ENCODE results near the gene LAMC3.
A peak's percentile ranks its signal among the peaks of the same experiment; 100 is the strongest.
"Not testable (repeated sequence)": the region's sequence is repeated elsewhere in the genome, so short reads cannot be mapped to it uniquely, and the experiment has no call there.

The LAMC3 gene

DNA sequence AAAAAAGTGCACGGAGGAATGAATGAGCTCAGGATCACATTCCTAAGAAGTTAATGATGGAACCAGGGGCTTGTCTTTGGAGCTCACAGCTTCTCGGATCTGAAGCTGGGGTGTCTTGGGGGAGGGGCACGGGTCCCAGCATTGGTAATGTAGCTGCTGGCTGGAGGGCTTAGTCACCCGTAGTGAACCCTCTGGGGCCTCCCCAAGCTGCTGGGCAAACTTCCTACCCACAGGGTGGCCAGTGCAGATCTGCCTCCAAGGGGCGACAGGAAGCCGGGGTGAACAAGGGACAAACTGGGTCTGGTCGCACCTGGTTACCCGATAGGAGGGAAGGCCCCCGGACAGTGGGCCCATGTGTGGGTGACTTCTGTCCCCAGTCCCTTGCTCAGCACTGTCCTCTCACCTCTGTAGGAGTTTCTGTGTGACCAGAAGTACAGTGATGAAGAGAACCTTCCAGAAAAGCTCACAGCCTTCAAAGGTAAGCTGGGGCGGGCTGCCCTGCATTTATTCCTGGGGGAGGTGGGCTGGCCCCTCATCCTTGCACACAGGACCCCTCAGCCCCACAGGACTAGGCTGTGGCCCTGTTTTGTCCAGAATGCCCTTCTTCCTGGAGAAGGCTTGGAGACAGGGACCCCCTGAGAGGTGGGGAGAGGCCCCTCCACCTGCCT, 102.3 kb downstream of the LAMC3 start:
- no peak overlapping the region for H3K4me3 ChIP-seq (ENCODE audit: low read length)
- no peak for TF ChIP-seq ZNF274 (IDR thresholded peaks at IDR 0.05; ENCODE audit: low read depth, low read length)

DNA sequence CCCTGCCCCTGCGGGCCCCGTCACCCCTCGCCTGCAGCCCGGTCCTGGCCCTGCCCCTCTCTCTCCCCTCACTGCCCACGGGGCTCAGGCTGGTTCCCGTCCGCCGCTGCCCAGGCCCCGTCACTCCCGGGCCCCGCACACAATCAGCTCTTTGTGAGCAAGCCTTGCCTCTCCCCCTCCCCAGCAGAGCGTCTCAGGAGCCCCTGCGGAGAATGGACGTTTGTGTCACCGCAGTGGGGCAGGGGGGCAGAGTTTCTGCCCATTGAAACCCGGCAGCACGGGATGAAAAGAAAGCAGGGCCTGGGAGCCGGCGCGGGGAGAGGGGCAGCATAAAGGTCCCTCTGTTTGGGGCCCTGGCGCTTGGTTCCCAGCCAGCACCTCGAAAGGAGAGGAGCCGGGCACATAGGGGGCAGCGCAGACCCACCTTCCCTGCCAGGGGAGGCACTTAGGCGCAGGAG, 102.9 kb downstream of the LAMC3 start:
- no peak for TF ChIP-seq ZNF274 (IDR thresholded peaks at IDR 0.05; ENCODE audit: low read depth, low read length)
- H3K4me3 ChIP-seq (ENCODE audit: low read length): no peak overlapping the region

DNA sequence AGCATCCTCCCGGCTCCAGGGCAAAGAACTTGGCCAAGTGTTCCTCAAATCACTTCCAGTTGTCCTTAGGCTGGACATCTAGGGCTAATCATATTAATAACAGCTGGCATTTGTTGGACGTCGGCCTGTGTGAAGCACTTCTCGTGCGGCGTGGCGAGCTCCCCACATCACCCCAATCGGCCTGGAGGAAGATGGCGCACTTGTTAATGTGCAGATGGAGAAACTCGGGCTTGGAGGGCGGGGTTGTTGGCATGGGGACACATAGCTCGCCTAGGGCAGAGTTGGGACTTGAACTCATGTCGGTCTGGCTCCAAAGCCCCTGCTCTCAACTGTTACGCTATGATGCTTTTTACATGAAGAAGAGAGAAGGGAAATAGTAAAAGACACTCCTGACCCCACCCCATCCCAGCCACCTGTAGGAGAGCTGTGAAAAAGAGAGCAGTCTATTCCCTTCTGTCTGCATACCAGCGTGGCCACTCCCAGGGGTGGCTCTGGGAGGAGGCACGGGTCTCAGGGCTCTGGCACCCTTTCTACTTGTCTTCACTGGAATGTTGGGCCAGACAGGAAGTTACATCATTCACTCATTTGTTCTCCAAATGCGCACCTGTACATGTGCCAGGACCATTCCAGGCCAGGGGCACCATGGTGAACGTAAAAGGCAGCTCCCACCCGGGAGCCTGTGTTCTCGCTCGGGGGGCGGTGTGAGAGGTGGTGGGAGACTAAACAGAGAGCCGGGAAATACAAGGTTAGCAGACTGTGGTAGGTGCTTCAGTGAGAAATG, 103.6 kb downstream of the LAMC3 start:
- TF ChIP-seq ZNF274 (IDR thresholded peaks at IDR 0.05; ENCODE audit: low read depth, low read length): no peak
- H3K4me3 ChIP-seq (ENCODE audit: low read length): no peak overlapping the region

DNA sequence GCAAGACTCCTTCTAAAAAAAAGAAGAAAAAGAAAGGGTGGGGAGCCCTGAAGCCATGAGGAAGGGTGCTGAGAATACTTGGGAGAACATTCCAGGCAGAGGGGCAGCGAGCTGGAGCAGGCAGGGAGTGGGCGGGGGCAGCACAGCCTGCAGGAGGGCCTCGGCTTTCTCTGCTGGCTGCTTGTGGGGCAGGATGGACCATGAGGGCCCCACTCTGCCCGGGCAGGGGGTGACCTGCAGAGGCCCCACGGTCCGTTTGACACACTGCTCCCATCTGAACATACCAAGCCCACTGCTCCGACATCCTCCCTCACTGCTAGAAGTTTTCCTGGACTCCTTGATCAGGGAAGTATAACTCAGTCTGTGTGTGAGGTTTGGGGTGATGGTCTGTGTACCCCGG, 104.7 kb downstream of the LAMC3 start:
- TF ChIP-seq ZNF274 (IDR thresholded peaks at IDR 0.05; ENCODE audit: low read depth, low read length): no peak
- H3K4me3 ChIP-seq (ENCODE audit: low read length): no peak overlapping the region

DNA sequence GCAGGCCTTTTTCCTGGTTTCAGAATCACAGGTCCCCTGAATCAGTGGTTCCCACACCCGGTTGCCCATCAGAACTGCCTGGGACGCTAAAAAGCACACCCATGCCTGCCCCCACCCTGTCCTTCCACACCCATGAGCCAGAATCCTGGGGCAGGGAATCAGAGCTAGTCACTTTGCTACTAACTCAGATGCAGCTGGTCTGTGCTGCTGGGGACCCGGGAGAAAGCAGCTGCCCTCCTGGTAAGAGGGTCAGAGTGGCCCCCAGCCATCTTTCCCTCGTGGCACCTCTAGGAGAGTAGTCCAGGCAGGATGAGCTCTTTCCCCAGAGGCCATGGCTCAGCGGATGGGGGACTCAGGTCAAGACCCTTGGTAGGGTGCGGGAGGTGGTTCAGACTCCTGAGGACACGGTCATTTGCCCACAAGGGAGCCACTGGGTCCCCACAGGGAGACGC, 105.1 kb downstream of the LAMC3 start:
- no peak overlapping the region for H3K4me3 ChIP-seq (ENCODE audit: low read length)
- TF ChIP-seq ZNF274 (IDR thresholded peaks at IDR 0.05; ENCODE audit: low read depth, low read length): no peak

DNA sequence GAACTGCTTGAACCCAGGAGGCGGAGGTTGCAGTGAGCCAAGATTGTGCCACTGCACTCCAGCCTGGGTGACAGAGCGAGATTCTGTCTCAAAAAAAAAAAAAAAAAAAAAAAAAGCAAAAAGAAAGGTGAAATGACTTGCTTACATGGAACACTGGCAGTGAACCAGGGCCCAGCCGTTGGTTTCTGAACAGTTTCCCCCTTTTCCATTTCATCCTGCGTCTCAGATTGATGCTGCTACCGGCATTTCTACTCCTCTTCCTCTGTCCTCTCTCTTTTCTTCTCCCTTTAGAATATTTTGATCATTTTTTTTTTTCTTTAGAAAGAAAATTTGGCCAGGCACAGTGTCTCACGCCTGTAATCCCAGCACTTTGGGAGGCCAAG, 106.4 kb downstream of the LAMC3 start:
- not testable (repeated sequence) for H3K4me3 ChIP-seq (ENCODE audit: low read length)

DNA sequence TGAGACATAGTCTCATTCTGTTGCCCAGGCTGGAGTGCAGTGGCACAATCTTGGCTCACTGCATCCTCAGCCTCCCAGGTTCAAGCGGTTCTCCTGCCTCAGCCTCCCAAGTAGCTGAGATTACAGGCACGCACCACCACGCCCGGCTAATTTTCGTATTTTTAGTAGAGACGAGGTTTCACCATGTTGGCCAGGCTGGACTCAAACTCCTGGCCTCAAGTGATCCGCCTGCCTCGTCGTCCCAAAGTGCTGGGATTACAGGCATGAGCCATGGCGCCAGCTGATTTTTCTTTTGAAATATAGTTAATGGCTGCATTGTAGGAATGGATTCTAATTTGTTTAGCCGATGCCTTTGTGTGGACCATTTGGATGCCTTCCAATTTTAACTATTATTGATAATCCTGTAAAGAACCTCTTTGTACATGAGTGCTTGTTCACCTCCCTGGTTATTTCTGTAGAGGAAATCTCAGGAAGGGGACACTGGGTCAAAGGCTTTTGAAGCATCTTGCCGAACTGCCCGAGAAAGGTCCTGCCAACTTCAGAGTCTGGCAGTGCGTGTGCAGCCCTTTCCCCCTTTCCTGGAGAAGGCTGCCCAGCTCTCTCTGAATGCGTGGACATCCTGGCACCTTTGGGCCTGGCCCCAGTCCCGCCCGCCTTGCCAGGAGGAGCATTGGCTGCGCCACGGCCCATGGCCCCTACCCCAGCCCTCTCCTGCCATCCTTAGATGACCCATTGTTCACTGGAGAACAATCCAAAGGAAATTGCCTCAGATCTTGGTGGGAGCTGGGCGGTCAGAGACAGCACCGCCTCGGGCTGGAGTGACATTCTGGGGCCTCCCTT, 107.5 kb downstream of the LAMC3 start:
- no peak for TF ChIP-seq ZNF274 (IDR thresholded peaks at IDR 0.05; ENCODE audit: low read depth, low read length)
- H3K4me3 ChIP-seq (ENCODE audit: low read length): no peak overlapping the region

DNA sequence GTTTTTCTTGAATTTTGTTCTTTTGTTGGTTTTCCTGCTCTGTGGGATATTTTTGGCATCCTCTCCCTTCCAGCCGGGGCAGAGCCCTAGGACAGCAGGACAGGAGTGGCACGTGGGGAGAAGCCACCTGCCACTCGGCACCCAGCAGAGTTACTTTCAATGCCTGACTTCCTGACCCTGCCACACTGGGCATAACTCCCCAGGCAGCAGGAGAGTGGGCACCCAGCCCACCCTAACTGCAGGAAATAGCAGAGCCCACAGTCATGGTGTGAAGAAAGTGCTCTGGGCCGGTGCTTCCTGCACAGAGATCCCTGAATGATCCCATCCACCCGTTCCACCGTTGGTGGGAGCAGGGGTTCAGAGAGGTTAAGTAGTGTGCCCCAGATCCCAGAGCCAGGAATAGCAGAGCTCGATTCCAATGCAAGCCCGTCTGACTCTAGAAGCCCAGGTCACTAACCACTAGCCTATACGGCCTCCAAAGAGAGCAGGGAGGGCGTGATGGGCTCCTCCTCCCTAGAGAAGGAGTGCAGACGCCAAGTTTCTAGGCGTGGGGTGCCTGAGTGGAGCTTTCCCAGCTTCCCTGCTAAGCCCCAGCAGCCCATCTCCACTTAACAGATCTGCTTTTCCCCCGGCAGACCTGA, 108.3 kb downstream of the LAMC3 start:
- no peak overlapping the region for H3K4me3 ChIP-seq (ENCODE audit: low read length)
- TF ChIP-seq ZNF274 (IDR thresholded peaks at IDR 0.05; ENCODE audit: low read depth, low read length): no peak

DNA sequence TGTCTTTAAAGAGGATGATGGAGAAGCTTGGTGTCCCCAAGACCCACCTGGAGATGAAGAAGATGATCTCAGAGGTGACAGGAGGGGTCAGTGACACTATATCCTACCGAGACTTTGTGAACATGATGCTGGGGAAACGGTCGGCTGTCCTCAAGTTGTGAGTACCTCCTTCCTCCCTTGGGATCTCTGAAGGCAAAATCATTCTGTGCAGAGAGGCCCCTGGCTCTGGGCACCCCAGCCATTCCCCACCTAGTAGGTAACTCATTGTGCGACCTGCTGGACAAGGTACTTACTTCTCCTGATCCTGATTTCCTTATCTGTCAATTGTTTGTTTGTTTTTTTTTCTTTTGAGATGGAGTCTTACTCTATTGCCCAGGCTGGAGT, 108.8 kb downstream of the LAMC3 start:
- H3K4me3 ChIP-seq (ENCODE audit: low read length): no peak overlapping the region
- no peak for TF ChIP-seq ZNF274 (IDR thresholded peaks at IDR 0.05; ENCODE audit: low read depth, low read length)

DNA sequence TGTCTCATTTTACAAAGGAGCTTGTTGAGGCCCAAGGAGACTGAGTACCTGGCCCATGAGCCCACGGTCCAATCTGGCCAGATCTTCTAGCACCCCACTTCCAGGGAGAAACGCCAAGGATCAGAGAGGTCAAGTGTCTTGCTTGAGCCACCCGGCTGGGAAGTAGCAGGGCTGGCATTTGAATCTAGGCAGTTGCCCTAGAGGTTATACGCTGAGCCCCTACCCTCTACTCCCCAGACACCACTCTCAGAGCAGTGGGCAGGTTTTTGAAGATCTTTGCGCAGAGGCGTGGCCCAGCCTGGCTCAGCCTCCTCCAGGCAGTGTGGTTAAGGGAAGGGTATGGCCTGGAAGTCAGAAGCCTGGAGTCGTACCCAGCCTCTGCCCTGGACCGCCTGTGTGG, 110.6 kb downstream of the LAMC3 start:
- TF ChIP-seq ZNF274 (IDR thresholded peaks at IDR 0.05; ENCODE audit: low read depth, low read length): no peak
- H3K4me3 ChIP-seq (ENCODE audit: low read length): no peak overlapping the region

DNA sequence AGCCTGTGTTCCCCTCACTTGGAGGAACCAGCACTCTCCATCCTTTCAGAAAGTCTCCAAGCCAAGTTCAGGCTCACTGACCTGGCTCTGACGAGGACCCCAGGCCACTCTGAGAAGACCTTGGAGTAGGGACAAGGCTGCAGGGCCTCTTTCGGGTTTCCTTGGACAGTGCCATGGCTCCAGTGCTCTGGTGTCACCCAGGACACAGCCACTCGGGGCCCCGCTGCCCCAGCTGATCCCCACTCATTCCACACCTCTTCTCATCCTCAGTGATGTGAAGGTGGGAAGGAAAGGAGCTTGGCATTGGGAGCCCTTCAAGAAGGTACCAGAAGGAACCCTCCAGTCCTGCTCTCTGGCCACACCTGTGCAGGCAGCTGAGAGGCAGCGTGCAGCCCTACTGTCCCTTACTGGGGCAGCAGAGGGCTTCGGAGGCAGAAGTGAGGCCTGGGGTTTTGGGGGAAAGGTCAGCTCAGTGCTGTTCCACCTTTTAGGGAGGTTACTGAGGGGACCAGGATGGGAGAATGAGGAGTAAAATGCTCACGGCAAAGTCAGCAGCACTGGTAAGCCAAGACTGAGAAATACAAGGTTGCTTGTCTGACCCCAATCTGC, 111.8 kb downstream of the LAMC3 start:
- H3K4me3 ChIP-seq (ENCODE audit: low read length): no peak overlapping the region
- TF ChIP-seq ZNF274 (IDR thresholded peaks at IDR 0.05; ENCODE audit: low read depth, low read length): no peak

DNA sequence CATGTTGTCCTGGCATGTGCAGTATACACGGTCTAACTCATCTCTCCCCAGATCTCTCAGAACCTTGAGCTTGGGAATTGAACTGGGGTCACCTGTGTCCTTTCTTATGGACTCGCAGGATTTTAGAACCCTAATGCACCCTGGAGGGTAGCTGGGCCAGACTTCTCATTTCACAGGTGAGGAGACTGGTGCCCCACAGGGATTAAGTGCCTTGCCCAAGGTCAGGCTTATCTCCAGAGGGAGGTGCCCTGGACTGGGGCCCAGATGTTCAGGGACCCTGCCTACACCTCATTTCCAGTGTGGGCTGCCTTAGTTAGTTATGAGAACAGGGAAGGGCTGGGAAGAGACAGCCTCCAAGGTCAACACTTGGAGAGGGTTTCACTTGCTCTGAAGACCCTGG, 112.4 kb downstream of the LAMC3 start:
- no peak for TF ChIP-seq ZNF274 (IDR thresholded peaks at IDR 0.05; ENCODE audit: low read depth, low read length)
- no peak overlapping the region for H3K4me3 ChIP-seq (ENCODE audit: low read length)

DNA sequence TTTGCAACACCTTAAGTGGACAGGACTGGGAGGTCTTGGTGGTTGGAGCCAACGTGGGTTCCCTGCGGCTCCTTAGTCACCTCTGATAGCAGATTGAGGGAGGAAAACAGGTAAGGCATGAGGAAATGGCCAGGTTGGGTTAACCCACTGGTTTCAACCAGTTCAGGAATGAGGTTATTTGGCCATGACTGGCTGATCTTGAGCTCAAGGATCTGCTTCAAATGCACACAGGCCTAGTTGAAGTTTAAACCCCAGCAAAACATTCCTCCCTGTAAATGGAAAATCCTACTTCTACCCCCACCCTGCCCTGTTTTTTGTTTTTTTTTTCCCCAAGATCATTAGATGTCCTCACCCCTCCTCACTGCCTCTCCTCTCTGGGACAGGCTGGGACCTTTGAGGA, 113.2 kb downstream of the LAMC3 start:
- no peak for TF ChIP-seq ZNF274 (IDR thresholded peaks at IDR 0.05; ENCODE audit: low read depth, low read length)
- H3K4me3 ChIP-seq (ENCODE audit: low read length): no peak overlapping the region

DNA sequence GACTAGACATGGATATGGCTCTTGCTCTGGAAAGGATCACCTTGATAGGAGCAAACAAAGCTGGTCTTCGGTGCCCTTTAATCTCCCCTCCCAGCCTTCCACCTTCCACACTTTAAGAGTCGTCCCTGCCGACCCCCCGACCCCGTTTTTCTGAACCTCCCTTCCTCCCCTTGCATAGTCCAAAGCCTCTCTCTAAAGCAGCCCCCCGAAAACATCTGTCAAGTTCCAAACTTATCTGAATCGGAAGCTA, 116.0 kb downstream of the LAMC3 start:
- H3K4me3 ChIP-seq (ENCODE audit: low read length): peak overlapping the region; percentile 93
- no peak for TF ChIP-seq ZNF274 (IDR thresholded peaks at IDR 0.05; ENCODE audit: low read depth, low read length)
